ENCODE data around the gene XPOT. TPM values are rescaled to one million over a fixed set of nuclear protein-coding genes. Genes with fewer than 3 reads are reported as not detected.

XPOT gene
- total and polyA plus RNA-seq, 2 experiments from 2014 or later = 42.7 to 66.1 TPM

- no peak for DNase-seq (ENCODE audit: low spot score)
- Histone ChIP-seq H3K4me1 (ENCODE audit: insufficient read depth) (no peaks in the 10 kb centered on the region), H3K4me2 (no peak overlapping the region), H4K20me1 (ENCODE audit: insufficient read depth, poor library complexity, severe bottlenecking) (no peaks in the 10 kb centered on the region), H3K27ac (no peak overlapping the region), H3K36me3 (replicated peaks; ENCODE audit: insufficient read depth, low read depth) (no peaks in the 10 kb centered on the region), H2AFZ (no peak overlapping the region), H3K9me2 (replicated peaks; ENCODE audit: insufficient read depth) (no peaks in the 10 kb centered on the region), H3K4me3 (no peak overlapping the region), H3K79me2 (no peaks in the 10 kb centered on the region), H3K9me3 (ENCODE audit: low read depth) (no peaks in the 10 kb centered on the region), H3K27me3 (no peaks in the 10 kb centered on the region)
- TF ChIP-seq EZH2 (IDR thresholded peaks at IDR 0.05; ENCODE audit: borderline replicate concordance) (no peak), CTCF (IDR thresholded peaks at IDR 0.05; ENCODE audit: poor library complexity) (no peak), EZH2phosphoT487 (IDR thresholded peaks at IDR 0.05; ENCODE audit: low read depth, severe bottlenecking, unreplicated experiment) (no peak)
- 99% methylated on average over 3 of the region's 3 CpGs for WGBS (ENCODE audit: low lambda C conversion rate, missing lambda C conversion rate)
These were observed 82.5 kb downstream of the XPOT start for GRCh38 chr12:64486657-64487056.

- Histone ChIP-seq H2AFZ (no peak overlapping the region), H3K4me2 (no peak overlapping the region), H3K9me3 (ENCODE audit: low read depth) (no peaks in the 10 kb centered on the region), H3K4me3 (no peak overlapping the region), H3K27ac (no peak overlapping the region), H3K4me1 (ENCODE audit: insufficient read depth) (no peaks in the 10 kb centered on the region), H4K20me1 (ENCODE audit: insufficient read depth, poor library complexity, severe bottlenecking) (no peaks in the 10 kb centered on the region), H3K79me2 (no peaks in the 10 kb centered on the region), H3K27me3 (no peaks in the 10 kb centered on the region), H3K9me2 (replicated peaks; ENCODE audit: insufficient read depth) (no peaks in the 10 kb centered on the region), H3K36me3 (replicated peaks; ENCODE audit: insufficient read depth, low read depth) (peaks cover 3% of the 10 kb centered on the region)
- WGBS (ENCODE audit: low lambda C conversion rate, missing lambda C conversion rate) = 96% methylated on average over 1 of the region's 1 CpG
- TF ChIP-seq EZH2 (IDR thresholded peaks at IDR 0.05; ENCODE audit: borderline replicate concordance) (no peak), EZH2phosphoT487 (IDR thresholded peaks at IDR 0.05; ENCODE audit: low read depth, severe bottlenecking, unreplicated experiment) (no peak), CTCF (IDR thresholded peaks at IDR 0.05; ENCODE audit: poor library complexity) (no peak)
- no peak for DNase-seq (ENCODE audit: low spot score)
These were observed 87.5 kb downstream of the XPOT start for GRCh38 chr12:64491718-64492117.

- Histone ChIP-seq H4K20me1 (ENCODE audit: insufficient read depth, poor library complexity, severe bottlenecking) (no peaks in the 10 kb centered on the region), H3K4me2 (no peak overlapping the region), H3K36me3 (replicated peaks; ENCODE audit: insufficient read depth, low read depth) (peaks cover 3% of the 10 kb centered on the region), H3K4me3 (no peak overlapping the region), H3K27me3 (no peaks in the 10 kb centered on the region), H2AFZ (no peak overlapping the region), H3K9me2 (replicated peaks; ENCODE audit: insufficient read depth) (no peaks in the 10 kb centered on the region), H3K79me2 (no peaks in the 10 kb centered on the region), H3K27ac (no peak overlapping the region), H3K4me1 (ENCODE audit: insufficient read depth) (no peaks in the 10 kb centered on the region), H3K9me3 (ENCODE audit: low read depth) (no peaks in the 10 kb centered on the region)
- TF ChIP-seq EZH2 (IDR thresholded peaks at IDR 0.05; ENCODE audit: borderline replicate concordance) = no peak
- TF ChIP-seq EZH2phosphoT487 (IDR thresholded peaks at IDR 0.05; ENCODE audit: low read depth, severe bottlenecking, unreplicated experiment) = no peak
- no peak for TF ChIP-seq CTCF (IDR thresholded peaks at IDR 0.05; ENCODE audit: poor library complexity)
- 98% methylated on average over 3 of the region's 3 CpGs for WGBS (ENCODE audit: low lambda C conversion rate, missing lambda C conversion rate)
- DNase-seq (ENCODE audit: low spot score) = no peak
These were observed 89.3 kb downstream of the XPOT start for GRCh38 chr12:64493513-64493912.
